Measurements from ENCODE around the gene NCKAP5. TPM values are rescaled to one million over a fixed set of nuclear protein-coding genes. Genes with fewer than 3 reads are reported as not detected.

The NCKAP5 gene
- polyA plus RNA-seq, 3 donors: not detected

- Histone ChIP-seq H3K4me1 (ENCODE audit: control insufficient read depth in 1 of 2, insufficient read depth in 2 of 2, low read length in 2 of 2) (no peaks in the 10 kb centered on the region), H3K79me2 (ENCODE audit: insufficient read depth, low read length) (no peaks in the 10 kb centered on the region), H4K20me1 (ENCODE audit: insufficient read depth, low read length) (no peaks in the 10 kb centered on the region), H3K9ac (ENCODE audit: insufficient read depth, low read length, poor library complexity, severe bottlenecking) (no peak overlapping the region), H3K4me2 (replicated peaks; ENCODE audit: extremely low read depth, low read length, poor library complexity, severe bottlenecking) (no peak overlapping the region), H3K36me3 (replicated peaks in 1 of 2; ENCODE audit: control insufficient read depth in 1 of 2, insufficient read depth in 2 of 2, low read length in 2 of 2) (no peaks in the 10 kb centered on the region), H3K27me3 (ENCODE audit: control insufficient read depth in 2 of 2, insufficient read depth in 2 of 2, low read length in 2 of 2) (no peaks in the 10 kb centered on the region), H3K9me3 (replicated peaks in 1 of 2; ENCODE audit: control insufficient read depth in 1 of 2, insufficient read depth in 1 of 2, low read length in 2 of 2) (no peaks in the 10 kb centered on the region), H3K4me3 (replicated peaks in 1 of 3; ENCODE audit: low read depth in 2 of 3, low read length in 3 of 3) (no peak overlapping the region), H3K27ac (ENCODE audit: low read depth in 1 of 2, low read length in 2 of 2) (no peak overlapping the region), H2AFZ (ENCODE audit: insufficient read depth, low read depth, low read length, poor library complexity, severe bottlenecking) (no peak overlapping the region)
- H3K36me3 Mint-ChIP-seq: no peaks in the 10 kb centered on the region
- TF ChIP-seq CTCF (IDR thresholded peaks at IDR 0.05): no peak
- intact Hi-C loops (cut with micrococcal nuclease): no loop called here
- no peaks in the 10 kb centered on the region for H3K4me1 Mint-ChIP-seq
- peaks cover 0 to 2% (median 0%) of the 10 kb centered on the region in 3 donors for H3K27me3 Mint-ChIP-seq (ENCODE audit: low read depth in 3 of 3)
- no peak overlapping the region for H3K27ac Mint-ChIP-seq
- DNase-seq: no peak
- no peak overlapping the region for H3K4me3 Mint-ChIP-seq
- peaks cover 0 to 4% (median 0%) of the 10 kb centered on the region in 7 donors for H3K9me3 Mint-ChIP-seq
Observed at GRCh38 chr2:132845339-132845738, 722.9 kb downstream of the NCKAP5 start.

- Histone ChIP-seq H3K27ac (ENCODE audit: low read depth in 1 of 2, low read length in 2 of 2) (no peak overlapping the region), H3K4me1 (ENCODE audit: control insufficient read depth in 1 of 2, insufficient read depth in 2 of 2, low read length in 2 of 2) (no peaks in the 10 kb centered on the region), H2AFZ (ENCODE audit: insufficient read depth, low read depth, low read length, poor library complexity, severe bottlenecking) (no peak overlapping the region), H3K4me3 (replicated peaks in 1 of 3; ENCODE audit: low read depth in 2 of 3, low read length in 3 of 3) (no peak overlapping the region), H3K4me2 (replicated peaks; ENCODE audit: extremely low read depth, low read length, poor library complexity, severe bottlenecking) (no peak overlapping the region), H3K79me2 (ENCODE audit: insufficient read depth, low read length) (no peaks in the 10 kb centered on the region), H3K9ac (ENCODE audit: insufficient read depth, low read length, poor library complexity, severe bottlenecking) (no peak overlapping the region), H3K27me3 (ENCODE audit: control insufficient read depth in 2 of 2, insufficient read depth in 2 of 2, low read length in 2 of 2) (no peaks in the 10 kb centered on the region), H4K20me1 (ENCODE audit: insufficient read depth, low read length) (no peaks in the 10 kb centered on the region), H3K9me3 (replicated peaks in 1 of 2; ENCODE audit: control insufficient read depth in 1 of 2, insufficient read depth in 1 of 2, low read length in 2 of 2) (no peaks in the 10 kb centered on the region), H3K36me3 (replicated peaks in 1 of 2; ENCODE audit: control insufficient read depth in 1 of 2, insufficient read depth in 2 of 2, low read length in 2 of 2) (no peaks in the 10 kb centered on the region)
- WGBS (ENCODE audit: insufficient coverage): no CpG with 5 or more reads among the region's 4 CpGs
- no peak for DNase-seq
- Mint-ChIP-seq H3K27me3 (ENCODE audit: low read depth in 3 of 3) (peaks cover 0 to 2% (median 0%) of the 10 kb centered on the region in 3 donors), H3K36me3 (no peaks in the 10 kb centered on the region), H3K27ac (no peak overlapping the region), H3K9me3 (peaks cover 0 to 4% (median 0%) of the 10 kb centered on the region in 7 donors), H3K4me3 (no peak overlapping the region), H3K4me1 (no peaks in the 10 kb centered on the region)
- intact Hi-C loops (cut with micrococcal nuclease): no loop called here
- TF ChIP-seq CTCF (IDR thresholded peaks at IDR 0.05): no peak
Observed at GRCh38 chr2:132844585-132844984, 723.7 kb downstream of the NCKAP5 start.
